ENCODE results near the gene SAMD3.

DNA sequence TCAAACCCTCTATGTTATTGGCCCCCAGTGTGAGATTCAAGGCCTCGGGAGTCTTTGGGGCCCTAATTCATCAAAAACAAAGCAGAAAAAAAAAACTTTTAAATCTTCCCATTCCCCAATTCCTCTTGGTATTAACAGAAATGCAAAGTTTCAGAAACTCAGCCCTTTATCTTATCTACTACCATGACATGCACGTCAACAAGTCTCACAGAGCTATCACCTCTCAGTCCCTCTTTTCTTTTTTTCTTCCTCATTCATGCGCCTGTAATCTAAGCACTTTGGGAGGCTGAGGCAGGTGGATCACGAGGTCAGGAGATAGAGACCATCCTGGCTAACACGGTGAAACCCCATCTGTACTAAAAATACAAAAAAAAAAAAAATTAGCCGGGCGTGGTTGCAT, 22.7 kb downstream of the SAMD3 start:
- TF ChIP-seq, protein P1, sequence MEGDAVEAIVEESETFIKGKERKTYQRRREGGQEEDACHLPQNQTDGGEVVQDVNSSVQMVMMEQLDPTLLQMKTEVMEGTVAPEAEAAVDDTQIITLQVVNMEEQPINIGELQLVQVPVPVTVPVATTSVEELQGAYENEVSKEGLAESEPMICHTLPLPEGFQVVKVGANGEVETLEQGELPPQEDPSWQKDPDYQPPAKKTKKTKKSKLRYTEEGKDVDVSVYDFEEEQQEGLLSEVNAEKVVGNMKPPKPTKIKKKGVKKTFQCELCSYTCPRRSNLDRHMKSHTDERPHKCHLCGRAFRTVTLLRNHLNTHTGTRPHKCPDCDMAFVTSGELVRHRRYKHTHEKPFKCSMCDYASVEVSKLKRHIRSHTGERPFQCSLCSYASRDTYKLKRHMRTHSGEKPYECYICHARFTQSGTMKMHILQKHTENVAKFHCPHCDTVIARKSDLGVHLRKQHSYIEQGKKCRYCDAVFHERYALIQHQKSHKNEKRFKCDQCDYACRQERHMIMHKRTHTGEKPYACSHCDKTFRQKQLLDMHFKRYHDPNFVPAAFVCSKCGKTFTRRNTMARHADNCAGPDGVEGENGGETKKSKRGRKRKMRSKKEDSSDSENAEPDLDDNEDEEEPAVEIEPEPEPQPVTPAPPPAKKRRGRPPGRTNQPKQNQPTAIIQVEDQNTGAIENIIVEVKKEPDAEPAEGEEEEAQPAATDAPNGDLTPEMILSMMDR (conservative IDR thresholded peaks at IDR 0.05), result no peak
- TF ChIP-seq EZH2 (IDR thresholded peaks at IDR 0.05; ENCODE audit: low read depth), result no peak
